ENCODE measurements around the gene PRR29.
"Not testable (repeated sequence)": the region's sequence is repeated elsewhere in the genome, so short reads cannot be mapped to it uniquely, and the experiment has no call there.

The PRR29 gene

GRCh38 chr17:63997341-63998048 is 656 bp upstream of the PRR29 start:
- DNase-seq (ENCODE audit: low spot score), result no peak

- DNase-seq (ENCODE audit: low spot score), result no peak
Observed at GRCh38 chr17:63998721-63999679, 849 bp downstream of the PRR29 start.

GRCh38 chr17:63999680-64000531 is 1.8 kb downstream of the PRR29 start:
- DNase-seq (ENCODE audit: low spot score), result no peak

GRCh38 chr17:64001091-64001579 is 3.0 kb downstream of the PRR29 start:
- no peak for DNase-seq (ENCODE audit: low spot score)

GRCh38 chr17:64001763-64002529 is 3.8 kb downstream of the PRR29 start:
- no peak for DNase-seq (ENCODE audit: low spot score)

- no peak for DNase-seq (ENCODE audit: low spot score)
Observed at GRCh38 chr17:64002658-64003525, 4.7 kb downstream of the PRR29 start.

- no peak for DNase-seq (ENCODE audit: low spot score)
Observed at GRCh38 chr17:64003526-64004121, 5.5 kb downstream of the PRR29 start.

GRCh38 chr17:64004218-64004770 is 6.1 kb downstream of the PRR29 start:
- no peak for DNase-seq (ENCODE audit: low spot score)

- DNase-seq (ENCODE audit: low spot score), result no peak
Observed at GRCh38 chr17:64004903-64005733, 7.0 kb downstream of the PRR29 start.

- DNase-seq (ENCODE audit: low spot score), result peak; percentile 32
Observed at GRCh38 chr17:64005734-64006167, 7.6 kb downstream of the PRR29 start.

GRCh38 chr17:64006361-64007088 is 8.4 kb downstream of the PRR29 start:
- no peak for DNase-seq (ENCODE audit: low spot score)

- not testable (repeated sequence) for DNase-seq (ENCODE audit: low spot score)
Observed at GRCh38 chr17:64007089-64007837, 9.1 kb downstream of the PRR29 start.

GRCh38 chr17:64007838-64008282 is 9.7 kb downstream of the PRR29 start:
- no peak for DNase-seq (ENCODE audit: low spot score)

GRCh38 chr17:64008346-64008745 is 10.2 kb downstream of the PRR29 start:
- no peak for DNase-seq (ENCODE audit: low spot score)

- no peak for DNase-seq (ENCODE audit: low spot score)
Observed at GRCh38 chr17:64008830-64009229, 10.7 kb downstream of the PRR29 start.

GRCh38 chr17:64009571-64010402 is 11.6 kb downstream of the PRR29 start:
- DNase-seq (ENCODE audit: low spot score), result no peak

Measured in AG08395 (cell line).